Body of pancreas (tissue), 4 donors: ENCODE results near the gene FOSL1.
"Not testable (repeated sequence)": the region's sequence is repeated elsewhere in the genome, so short reads cannot be mapped to it uniquely, and the experiment has no call there.

Experiments used
- POLR2A ChIP-seq, 3 donors: fragments of 450-650 bp; IDR thresholded peaks; one replicate each; pipeline ENCODE4 v1.6.1; 2016; ENCODE audit warnings: antibody characterized with exemption in 3 of 3, mild to moderate bottlenecking in 2 of 3
- TF ChIP-seq, protein P1 (sequence below), 7 experiments: fragments of 450-650 bp in 4 of 7; fragments of 200-600 bp in 3 of 7; sonication (generic) in 3 of 7; IDR thresholded peaks; one replicate each; pipeline ENCODE4 v1.5.1; 2016 to 2019; ENCODE audit warnings: antibody characterized with exemption in 7 of 7

DNA sequence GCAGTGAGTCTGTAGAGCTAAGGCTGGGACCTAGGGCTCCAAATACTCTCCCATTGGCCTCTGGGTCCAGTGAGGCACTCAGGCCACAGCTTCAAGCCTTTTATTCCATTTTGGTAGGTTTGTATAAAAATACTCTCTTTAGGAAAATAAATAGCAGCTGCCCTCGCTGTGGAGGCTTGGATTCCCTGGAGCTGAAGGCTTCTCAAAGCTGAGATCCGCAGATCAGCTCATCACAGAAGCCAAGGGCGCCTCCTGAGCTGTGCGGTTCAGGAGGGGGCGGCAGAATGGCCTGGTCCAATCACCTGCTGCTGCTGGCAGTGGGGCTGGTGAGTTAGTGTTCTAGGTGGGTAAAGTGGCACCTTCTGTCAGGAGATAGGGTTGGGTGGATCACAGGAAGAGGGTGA, 8.0 kb downstream of the FOSL1 start:
- TF ChIP-seq, protein P1, sequence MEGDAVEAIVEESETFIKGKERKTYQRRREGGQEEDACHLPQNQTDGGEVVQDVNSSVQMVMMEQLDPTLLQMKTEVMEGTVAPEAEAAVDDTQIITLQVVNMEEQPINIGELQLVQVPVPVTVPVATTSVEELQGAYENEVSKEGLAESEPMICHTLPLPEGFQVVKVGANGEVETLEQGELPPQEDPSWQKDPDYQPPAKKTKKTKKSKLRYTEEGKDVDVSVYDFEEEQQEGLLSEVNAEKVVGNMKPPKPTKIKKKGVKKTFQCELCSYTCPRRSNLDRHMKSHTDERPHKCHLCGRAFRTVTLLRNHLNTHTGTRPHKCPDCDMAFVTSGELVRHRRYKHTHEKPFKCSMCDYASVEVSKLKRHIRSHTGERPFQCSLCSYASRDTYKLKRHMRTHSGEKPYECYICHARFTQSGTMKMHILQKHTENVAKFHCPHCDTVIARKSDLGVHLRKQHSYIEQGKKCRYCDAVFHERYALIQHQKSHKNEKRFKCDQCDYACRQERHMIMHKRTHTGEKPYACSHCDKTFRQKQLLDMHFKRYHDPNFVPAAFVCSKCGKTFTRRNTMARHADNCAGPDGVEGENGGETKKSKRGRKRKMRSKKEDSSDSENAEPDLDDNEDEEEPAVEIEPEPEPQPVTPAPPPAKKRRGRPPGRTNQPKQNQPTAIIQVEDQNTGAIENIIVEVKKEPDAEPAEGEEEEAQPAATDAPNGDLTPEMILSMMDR (IDR thresholded peaks at IDR 0.05), result not testable (repeated sequence)
- not testable (repeated sequence) for TF ChIP-seq POLR2A (IDR thresholded peaks at IDR 0.05)
